ENCODE measurements around the gene RNPEP. TPM values are rescaled to one million over a fixed set of nuclear protein-coding genes. Genes with fewer than 3 reads are reported as not detected.

Gene RNPEP
- total RNA-seq, 1 experiment from 2014 or later, result 48.4 TPM

GRCh38 chr1:202029727-202030126, 47.3 kb downstream of the RNPEP start:
- Histone ChIP-seq H3K27me3 (no peaks in the 10 kb centered on the region), H3K27ac (no peak overlapping the region), H3K9me3 (replicated peaks) (no peaks in the 10 kb centered on the region), H3K36me3 (no peaks in the 10 kb centered on the region), H3K4me3 (no peak overlapping the region), H3K4me1 (peaks cover 7% of the 10 kb centered on the region)
- no peak for DNase-seq

DNA sequence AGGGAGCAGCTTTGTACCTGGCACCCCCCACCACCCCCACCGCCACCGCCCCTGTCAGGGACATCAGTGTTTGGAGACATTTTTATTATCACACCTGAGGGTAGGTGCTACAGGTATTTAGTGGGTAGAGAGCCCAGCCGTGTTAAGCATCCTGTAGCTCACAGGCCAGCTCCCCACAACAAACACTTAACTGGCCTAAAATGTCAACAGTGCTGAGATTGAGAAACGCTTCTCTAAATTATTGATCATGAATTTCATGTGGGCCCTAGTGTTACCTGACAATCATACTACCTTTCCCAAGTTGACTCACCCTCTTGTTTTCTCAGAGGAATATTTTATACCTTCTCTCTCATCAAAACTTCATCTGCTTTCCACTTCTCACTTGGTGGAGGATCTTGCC, 49.3 kb downstream of the RNPEP start:
- Histone ChIP-seq H3K27me3 (no peaks in the 10 kb centered on the region), H3K4me3 (no peak overlapping the region), H3K4me1 (peaks cover 7% of the 10 kb centered on the region), H3K27ac (no peak overlapping the region), H3K9me3 (replicated peaks) (no peaks in the 10 kb centered on the region), H3K36me3 (no peaks in the 10 kb centered on the region)
- DNase-seq, result no peak

DNA sequence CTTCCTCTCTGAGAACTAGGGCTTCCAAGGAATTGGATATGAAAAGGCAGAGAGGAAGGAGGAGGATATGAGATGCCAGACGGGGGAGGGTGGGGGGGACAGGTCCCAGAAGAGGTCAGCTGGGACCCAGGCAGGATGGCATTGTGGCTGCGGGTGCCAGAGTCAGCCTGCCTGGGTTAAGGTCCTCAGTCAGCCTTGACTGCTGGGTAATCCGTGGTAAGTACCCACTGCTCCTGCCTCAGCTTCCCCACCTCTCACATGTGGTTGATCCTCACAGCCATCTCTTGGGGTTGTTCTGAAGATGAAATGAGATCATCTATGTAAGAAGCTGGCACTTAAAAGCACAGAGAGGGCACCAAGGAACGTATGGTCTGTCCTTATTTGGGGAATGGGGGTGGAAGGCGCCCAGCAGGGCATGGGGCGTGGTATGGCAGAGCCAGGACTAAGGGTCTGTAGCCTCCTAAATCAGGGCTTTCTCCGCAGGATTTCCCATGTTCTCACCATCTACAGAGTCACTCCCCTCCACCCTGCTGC, 51.8 kb downstream of the RNPEP start:
- no peaks in the 10 kb centered on the region for H3K36me3 ChIP-seq
- DNase-seq, result no peak
- H3K27ac ChIP-seq, result no peak overlapping the region
- H3K27me3 ChIP-seq, result no peaks in the 10 kb centered on the region
- no peak overlapping the region for H3K4me3 ChIP-seq
- H3K4me1 ChIP-seq, result peaks cover 4% of the 10 kb centered on the region
- no peaks in the 10 kb centered on the region for H3K9me3 ChIP-seq (replicated peaks)

DNA sequence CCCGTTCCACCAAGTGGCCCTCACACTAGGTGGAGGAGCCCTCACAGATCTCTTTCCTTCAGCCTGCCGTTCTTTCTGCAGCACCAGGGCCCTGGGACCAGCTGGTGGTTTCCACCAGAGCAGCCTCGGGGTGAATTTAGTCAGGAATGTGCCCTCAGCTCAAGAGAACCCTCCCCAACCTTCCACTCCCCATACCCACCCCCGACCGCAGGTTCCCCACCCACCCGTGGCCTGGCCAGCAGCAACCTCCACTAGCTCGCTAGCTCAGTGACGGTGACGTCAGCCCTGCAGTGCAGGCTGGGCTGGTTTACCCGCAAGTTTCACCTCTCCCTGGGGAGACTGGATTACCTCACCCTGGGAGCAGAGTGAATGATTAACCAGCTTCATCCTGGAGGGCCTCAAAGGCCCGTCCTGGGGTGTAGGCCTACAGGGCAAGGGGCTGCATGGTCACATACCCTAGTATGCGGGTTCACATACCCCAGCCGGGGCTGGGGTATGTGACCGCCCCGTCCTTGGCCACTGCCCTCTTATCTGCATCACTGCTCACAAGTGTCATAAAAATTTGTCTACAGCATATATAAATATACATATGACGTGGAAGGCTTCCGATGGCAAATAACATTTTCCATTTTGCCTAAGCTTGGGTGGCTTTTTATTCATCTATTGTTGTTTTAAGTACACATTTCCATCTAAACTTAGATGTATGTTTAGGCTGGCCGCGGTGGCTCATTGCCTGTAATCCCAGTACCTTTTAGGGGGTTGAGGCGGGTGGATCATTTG, 52.4 kb downstream of the RNPEP start:
- H3K9me3 ChIP-seq (replicated peaks), result no peaks in the 10 kb centered on the region
- H3K4me3 ChIP-seq, result no peak overlapping the region
- DNase-seq, result peak; percentile 97
- H3K27me3 ChIP-seq, result no peaks in the 10 kb centered on the region
- H3K4me1 ChIP-seq, result peaks cover 4% of the 10 kb centered on the region
- H3K27ac ChIP-seq, result no peak overlapping the region
- no peaks in the 10 kb centered on the region for H3K36me3 ChIP-seq

DNA sequence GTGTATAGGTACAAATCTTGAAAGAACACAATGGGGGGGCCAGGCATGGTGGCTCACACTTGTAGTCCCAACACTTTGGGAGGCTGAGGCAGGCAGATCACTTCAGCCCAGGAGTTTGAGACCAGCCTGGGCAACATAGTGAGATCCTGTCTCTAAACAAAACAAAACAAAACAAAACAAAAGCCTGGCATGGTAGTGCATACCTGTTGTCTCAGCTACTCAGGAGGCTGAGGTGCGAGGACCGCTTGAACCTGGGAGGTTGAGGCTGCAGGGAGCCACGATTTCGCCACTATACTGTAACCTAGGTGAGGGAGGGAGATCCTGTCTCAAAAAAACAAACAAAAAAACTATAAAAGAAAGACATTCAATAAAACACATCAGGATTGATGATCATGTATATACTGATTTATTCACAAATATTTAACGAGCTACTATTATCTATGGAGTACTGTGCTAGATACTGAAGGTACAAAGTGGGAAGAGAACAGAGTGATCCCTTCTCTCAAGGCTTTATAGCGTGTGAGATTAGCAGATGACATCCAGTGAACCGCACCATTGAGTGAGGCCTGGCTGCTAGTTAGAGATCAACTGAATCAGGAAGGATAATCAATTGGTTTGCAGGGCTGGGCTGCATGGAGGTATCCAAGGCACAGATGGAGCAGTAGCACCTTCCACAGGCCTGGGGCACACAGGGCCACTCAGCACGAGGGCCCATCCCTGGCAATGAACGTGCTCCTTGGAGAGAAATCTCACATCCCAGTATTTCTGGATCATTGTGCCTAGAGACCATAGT, 54.3 kb downstream of the RNPEP start:
- H3K36me3 ChIP-seq, result no peaks in the 10 kb centered on the region
- no peaks in the 10 kb centered on the region for H3K9me3 ChIP-seq (replicated peaks)
- H3K27me3 ChIP-seq, result no peaks in the 10 kb centered on the region
- H3K27ac ChIP-seq, result no peak overlapping the region
- DNase-seq, result no peak
- H3K4me1 ChIP-seq, result peaks cover 4% of the 10 kb centered on the region
- H3K4me3 ChIP-seq, result no peak overlapping the region

GRCh38 chr1:202037706-202038296, 55.4 kb downstream of the RNPEP start:
- Histone ChIP-seq H3K36me3 (no peaks in the 10 kb centered on the region), H3K27me3 (no peaks in the 10 kb centered on the region), H3K9me3 (replicated peaks) (no peaks in the 10 kb centered on the region), H3K27ac (no peak overlapping the region), H3K4me3 (no peak overlapping the region), H3K4me1 (peaks cover 4% of the 10 kb centered on the region)
- DNase-seq, result no peak

- no peak for DNase-seq
- Histone ChIP-seq H3K36me3 (no peaks in the 10 kb centered on the region), H3K27me3 (no peaks in the 10 kb centered on the region), H3K4me1 (peaks cover 4% of the 10 kb centered on the region), H3K27ac (no peak overlapping the region), H3K4me3 (no peak overlapping the region), H3K9me3 (replicated peaks) (no peaks in the 10 kb centered on the region)
These were observed 56.4 kb downstream of the RNPEP start for GRCh38 chr1:202038688-202039346.

GRCh38 chr1:202045705-202046104, 63.3 kb downstream of the RNPEP start:
- Histone ChIP-seq H3K9me3 (replicated peaks) (0 out of 2 replicates have a peak, but pooled peaks cover 5% of the 10 kb centered on the region), H3K27ac (no peak overlapping the region), H3K27me3 (peaks cover 10% of the 10 kb centered on the region; the same call in 1 of the 2 replicates), H3K4me1 (no peaks in the 10 kb centered on the region), H3K36me3 (no peaks in the 10 kb centered on the region), H3K4me3 (no peak overlapping the region)
- no peak for DNase-seq

DNA sequence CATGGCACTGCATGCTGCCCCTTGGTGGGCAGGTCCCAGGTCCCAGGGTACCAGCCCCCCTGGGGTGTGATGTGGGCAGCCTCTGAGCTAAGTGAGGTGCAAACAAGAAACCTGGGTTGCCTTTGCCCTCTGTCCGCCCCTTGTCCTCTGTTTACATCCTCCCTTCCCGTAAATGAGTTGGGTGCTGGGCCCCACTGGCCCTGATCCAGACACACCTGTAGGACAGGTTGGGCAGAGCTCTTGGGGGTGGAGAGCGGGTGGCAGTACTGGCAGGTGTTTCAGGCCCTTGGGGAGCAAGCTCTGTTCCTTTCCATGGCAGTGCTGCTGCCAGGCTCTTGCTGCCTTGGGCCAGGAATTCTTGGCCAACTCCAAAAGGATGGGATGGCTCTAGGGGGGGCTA, 63.8 kb downstream of the RNPEP start:
- H3K27me3 ChIP-seq, result peaks cover 10% of the 10 kb centered on the region; the same call in 1 of the 2 replicates
- H3K4me3 ChIP-seq, result no peak overlapping the region
- DNase-seq, result no peak
- 0 out of 2 replicates have a peak, but pooled peaks cover 5% of the 10 kb centered on the region for H3K9me3 ChIP-seq (replicated peaks)
- H3K36me3 ChIP-seq, result no peaks in the 10 kb centered on the region
- no peaks in the 10 kb centered on the region for H3K4me1 ChIP-seq
- no peak overlapping the region for H3K27ac ChIP-seq

DNA sequence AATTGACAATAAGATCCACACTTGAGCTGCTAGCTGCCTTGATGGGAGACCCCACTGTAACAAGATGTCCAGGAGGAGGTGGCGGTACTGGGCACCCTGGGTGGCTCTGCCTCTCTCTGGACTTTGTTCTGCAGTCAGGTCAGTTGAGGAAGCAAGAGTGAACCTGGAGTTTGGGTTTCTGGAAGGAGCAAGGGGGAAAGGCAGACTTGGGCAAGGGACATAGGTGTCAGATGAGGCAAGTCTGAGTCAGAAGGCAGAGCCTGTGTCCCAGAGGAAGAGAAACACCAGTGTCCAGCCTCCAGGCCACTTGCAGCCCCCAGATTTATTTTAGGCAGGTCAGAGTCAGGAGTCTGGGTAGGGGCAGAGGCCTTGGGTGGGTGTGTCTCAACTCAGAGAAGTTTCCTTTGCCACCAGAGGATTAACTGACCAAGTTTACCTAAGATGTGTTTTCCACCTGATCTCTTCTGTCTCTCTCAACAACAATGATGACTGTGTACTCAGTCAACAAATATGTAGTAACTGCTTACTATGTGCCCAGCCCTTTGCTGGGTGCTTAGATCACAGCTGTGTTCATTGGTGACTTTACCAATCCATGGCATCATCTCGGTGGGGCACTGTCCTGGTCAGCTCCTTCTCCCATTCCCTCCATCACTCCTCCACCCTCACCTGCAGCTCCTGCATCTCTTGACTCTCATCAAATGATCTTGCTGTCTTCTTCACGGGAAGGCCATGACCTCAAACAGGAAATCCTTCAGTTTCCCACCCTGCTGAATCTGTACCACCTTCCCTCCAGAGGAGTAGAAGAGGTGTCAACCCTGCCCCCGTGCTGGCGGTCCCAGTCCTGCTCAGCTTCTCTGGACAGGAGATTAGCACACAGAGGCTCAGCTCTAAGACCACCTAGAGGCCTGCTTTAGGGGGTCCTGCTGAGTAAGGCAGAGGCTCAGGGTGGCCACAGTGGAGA, 64.6 kb downstream of the RNPEP start:
- Histone ChIP-seq H3K36me3 (no peaks in the 10 kb centered on the region), H3K9me3 (replicated peaks) (0 out of 2 replicates have a peak, but pooled peaks cover 5% of the 10 kb centered on the region), H3K27me3 (peaks cover 10% of the 10 kb centered on the region; the same call in 1 of the 2 replicates), H3K4me1 (no peaks in the 10 kb centered on the region), H3K4me3 (no peak overlapping the region), H3K27ac (no peak overlapping the region)
- DNase-seq, result no peak

GRCh38 chr1:202047977-202048376, 65.5 kb downstream of the RNPEP start:
- DNase-seq, result no peak
- Histone ChIP-seq H3K4me3 (no peak overlapping the region), H3K27me3 (peaks cover 10% of the 10 kb centered on the region; the same call in 1 of the 2 replicates), H3K27ac (no peak overlapping the region), H3K4me1 (no peaks in the 10 kb centered on the region), H3K36me3 (no peaks in the 10 kb centered on the region), H3K9me3 (replicated peaks) (0 out of 2 replicates have a peak, but pooled peaks cover 5% of the 10 kb centered on the region)

- Histone ChIP-seq H3K27ac (no peak overlapping the region), H3K4me1 (no peaks in the 10 kb centered on the region), H3K36me3 (no peaks in the 10 kb centered on the region), H3K4me3 (no peak overlapping the region), H3K9me3 (replicated peaks) (0 out of 2 replicates have a peak, but pooled peaks cover 5% of the 10 kb centered on the region), H3K27me3 (peaks cover 10% of the 10 kb centered on the region; the same call in 1 of the 2 replicates)
- no peak for DNase-seq
These were observed 66.7 kb downstream of the RNPEP start for GRCh38 chr1:202049129-202049528.

- Histone ChIP-seq H3K4me1 (peaks cover 24% of the 10 kb centered on the region), H3K36me3 (no peaks in the 10 kb centered on the region)
These were observed 71.6 kb downstream of the RNPEP start for GRCh38 chr1:202054094-202054493.

More at GRCh38 chr1:202054094-202054493, 71.6 kb downstream of the RNPEP start:
- DNase-seq, result no peak
- Histone ChIP-seq H3K9me3 (replicated peaks) (no peaks in the 10 kb centered on the region), H3K4me3 (no peak overlapping the region), H3K27ac (no peak overlapping the region), H3K27me3 (no peaks in the 10 kb centered on the region)
